Heart right ventricle (tissue), 16 donors: ENCODE measurements around the gene SERPINB12. TPM values are rescaled to one million over a fixed set of nuclear protein-coding genes. Genes with fewer than 3 reads are reported as not detected.

Experiments used
- ATAC-seq, 8 donors: fragments of 200-7000 bp; cut with Tn5 transposase; one replicate each; pipeline ENCODE4 v1.9.1; 2020; ENCODE audit warnings: mild to moderate bottlenecking in 8 of 8, moderate library complexity in 8 of 8, moderate number of reproducible peaks in 1 of 8
- DNase-seq, 2 donors: peaks; one replicate each; pipeline ENCODE4 v3.0.0-alpha.2; 2020
- H3K27ac ChIP-seq, 10 donors: fragments of 200-600 bp; sonication (generic) in 2 of 10; one replicate each; pipeline versions ENCODE4 v1.5.0 to v1.8.0; 2020 to 2022; ENCODE audit warnings: mild to moderate bottlenecking in 3 of 10
- H3K27me3 ChIP-seq, 7 donors: fragments of 200-600 bp; one replicate each; pipeline ENCODE4 v1.8.0; 2021 to 2022; ENCODE audit warnings: mild to moderate bottlenecking in 2 of 7
- H3K36me3 ChIP-seq, 9 donors: fragments of 200-600 bp; sonication (generic) in 1 of 9; one replicate each; pipeline versions ENCODE4 v1.5.0 to v1.8.0; 2020 to 2022; ENCODE audit warnings: mild to moderate bottlenecking in 2 of 9
- H3K4me1 ChIP-seq, 9 donors: fragments of 200-600 bp; sonication (generic) in 1 of 9; one replicate each; pipeline versions ENCODE4 v1.5.0 to v1.8.0; 2020 to 2022; ENCODE audit warnings: mild to moderate bottlenecking in 4 of 9
- H3K4me3 ChIP-seq, 10 donors: fragments of 200-600 bp; sonication (generic) in 2 of 10; one replicate each; pipeline versions ENCODE4 v1.5.0 to v1.8.0; 2020 to 2022; ENCODE audit warnings: mild to moderate bottlenecking in 7 of 10, moderate library complexity in 2 of 10
- H3K9me3 ChIP-seq, 11 donors: fragments of 200-600 bp in 10 of 11; sonication (generic) in 2 of 11; one replicate each; pipeline versions ENCODE4 v1.5.0 to v1.8.0; 2013 to 2022; ENCODE audit warnings: mild to moderate bottlenecking in 2 of 11, control low read depth in 1 of 11, moderate library complexity in 1 of 11
- WGBS, 2 donors: extraction: QIAGEN DNeasy Blood & Tissue Kit; methylation state at CpG; one replicate each; pipeline ENCODE4 v1.1.7; 2013; ENCODE audit warnings: inconsistent platforms in 1 of 2; 5-methylcytosine and 5-hydroxymethylcytosine counted together
- intact Hi-C, 10 donors: fragments of 100-400 bp; cut with DNase I; formaldehyde crosslinking; loops; one replicate each; pipeline versions ENCODE4 v1.11.1 to v1.14.2; 2022
- polyA plus RNA-seq, 2 donors: library from polyadenylated mRNA; stranded (reverse); fragments of 200-250 nt; gene quantifications; one replicate each; pipeline ENCODE4 v1.2.3, GENCODE V29; 2013
- total RNA-seq, 10 donors: library from RNA; stranded (reverse); fragmentation: NEBNext Ultra II Directional in 3 of 10; extraction: Animal tissue kit (Norgen Biotek cat#: 25700) in 3 of 10; gene quantifications; one replicate each; pipeline versions ENCODE4 v1.2.1 to v1.2.4, GENCODE V29; 2021 to 2023
- TF ChIP-seq, protein P1 (sequence below), 9 donors: fragments of 200-600 bp; sonication (generic) in 2 of 9; IDR thresholded peaks; one replicate each; pipeline versions ENCODE4 v1.5.0 to v1.8.0; 2021 to 2022; ENCODE audit warnings: antibody characterized with exemption in 9 of 9, mild to moderate bottlenecking in 5 of 9, moderate library complexity in 1 of 9
- donor health status: Arrhythmogenic right ventricular cardiomyopathy.
- donor health status: ischemic (EF 13 %, LVEDD 7.1; RV severe dilation, severe dysfunction).
- donor health status: healthy with polysubstance abuse.
- donor health status: DM: no; HTN: yes; CAD: no.
- donor health status: DM: no; HTN: no; CAD: no.
- donor health status: ischemic (EF 25% LVEDD 6.9; RV normal size, moderate dysfunction).
- donor health status: ischemic (EF 25% LVEDD 5.7; RV mildly dilated, moderate dysfunction).
- donor health status: healthy.
- donor health status: DM: yes; HTN: yes; CAD: no.
- donor health status: Ischemic cardiomyopathy.
- donor health status: ischemic (EF 35%, LVEDD 5.7; RV mildly dilated, moderate dysfunction).
- donor health status: nonischemic (EF 11% LVEDD 7.7; RV severe dilation, severe dysfunction).
- donor health status: DM: yes; HTN: yes; CAD: no.
- donor health status: PGD.
- donor health status: ischemic (EF 29% LVEDD 5.4; RV normal size, mild dysfunction).
- donor health status: nonischemic (EF 23%, LVEDD 6.1; RV moderate dilation, normal function).

SERPINB12 gene
- total and polyA plus RNA-seq, 12 donors, result not detected

DNA sequence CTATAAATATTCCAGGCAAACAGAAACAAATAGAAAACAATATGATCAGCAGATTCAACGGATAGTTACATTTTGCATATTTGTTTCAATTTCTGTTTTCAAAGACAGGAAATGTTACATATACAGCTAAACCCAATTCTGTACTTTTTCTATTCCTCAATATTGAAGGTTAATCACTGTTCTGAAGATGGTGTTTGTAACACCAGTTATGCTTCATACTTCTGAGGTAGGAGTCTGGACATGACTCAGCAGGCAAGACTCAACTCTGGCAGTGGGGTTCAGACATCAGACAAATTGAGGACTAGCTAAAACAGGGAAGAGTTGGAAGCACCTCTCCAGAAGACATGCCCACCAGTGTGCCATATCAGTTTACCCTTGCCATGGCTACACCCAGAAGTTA is 61.6 kb downstream of the SERPINB12 start:
- no peak for ATAC-seq
- WGBS, 2 donors, result 0% methylated on average over 1 of the region's 1 CpG

DNA sequence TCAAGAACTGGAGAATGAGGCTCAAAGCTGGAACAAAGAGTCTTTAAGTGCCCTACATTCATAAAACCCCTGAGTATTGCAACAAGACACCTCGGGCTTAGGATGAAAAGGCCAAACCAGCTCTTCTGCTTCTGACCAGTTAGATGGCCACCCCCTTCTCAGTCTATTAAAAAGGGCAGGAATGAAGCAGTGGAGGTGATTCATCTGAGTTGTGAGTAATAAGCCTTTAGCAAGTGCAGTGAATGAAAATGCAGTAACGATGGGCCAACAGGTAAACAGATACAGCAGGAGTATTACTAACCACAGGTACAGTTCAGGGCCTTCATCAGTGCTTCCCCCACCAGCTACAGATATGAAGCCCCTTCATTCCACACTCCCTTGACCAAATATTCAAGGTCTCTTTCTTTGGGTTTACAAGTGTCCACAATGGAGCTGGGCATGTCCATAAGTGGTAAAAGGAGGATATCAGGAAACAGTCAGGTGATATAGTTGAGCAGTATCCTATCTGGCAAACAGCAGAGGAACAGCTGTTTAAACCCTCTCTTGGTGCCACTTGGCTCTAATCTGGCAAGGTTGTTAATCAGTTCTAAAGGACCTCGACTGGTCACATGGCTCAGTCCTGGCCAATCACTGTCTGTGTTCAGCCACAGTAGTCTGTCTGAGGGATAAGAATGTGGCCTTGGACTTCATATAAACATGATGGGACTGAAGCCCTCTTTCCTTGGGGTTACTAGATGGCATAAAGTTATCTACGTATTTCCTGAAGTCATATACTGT is 62.8 kb downstream of the SERPINB12 start:
- intact Hi-C loops, result no loop called here
- TF ChIP-seq, protein P1, sequence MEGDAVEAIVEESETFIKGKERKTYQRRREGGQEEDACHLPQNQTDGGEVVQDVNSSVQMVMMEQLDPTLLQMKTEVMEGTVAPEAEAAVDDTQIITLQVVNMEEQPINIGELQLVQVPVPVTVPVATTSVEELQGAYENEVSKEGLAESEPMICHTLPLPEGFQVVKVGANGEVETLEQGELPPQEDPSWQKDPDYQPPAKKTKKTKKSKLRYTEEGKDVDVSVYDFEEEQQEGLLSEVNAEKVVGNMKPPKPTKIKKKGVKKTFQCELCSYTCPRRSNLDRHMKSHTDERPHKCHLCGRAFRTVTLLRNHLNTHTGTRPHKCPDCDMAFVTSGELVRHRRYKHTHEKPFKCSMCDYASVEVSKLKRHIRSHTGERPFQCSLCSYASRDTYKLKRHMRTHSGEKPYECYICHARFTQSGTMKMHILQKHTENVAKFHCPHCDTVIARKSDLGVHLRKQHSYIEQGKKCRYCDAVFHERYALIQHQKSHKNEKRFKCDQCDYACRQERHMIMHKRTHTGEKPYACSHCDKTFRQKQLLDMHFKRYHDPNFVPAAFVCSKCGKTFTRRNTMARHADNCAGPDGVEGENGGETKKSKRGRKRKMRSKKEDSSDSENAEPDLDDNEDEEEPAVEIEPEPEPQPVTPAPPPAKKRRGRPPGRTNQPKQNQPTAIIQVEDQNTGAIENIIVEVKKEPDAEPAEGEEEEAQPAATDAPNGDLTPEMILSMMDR (IDR thresholded peaks at IDR 0.05), result no peak
- no peaks in the 10 kb centered on the region for H3K9me3 ChIP-seq
- no peak overlapping the region for H3K4me3 ChIP-seq
- no peak overlapping the region for H3K27ac ChIP-seq
- ATAC-seq (no peak), DNase-seq (no peak)
- H3K36me3 ChIP-seq, result no peaks in the 10 kb centered on the region
- no peaks in the 10 kb centered on the region for H3K27me3 ChIP-seq
- 74 to 81% methylated on average over 4 of the region's 4 CpGs for whole genome bisulfite sequencing, 2 donors
- no peaks in the 10 kb centered on the region for H3K4me1 ChIP-seq

More for the DNA sequence above, 61.6 kb downstream of the SERPINB12 start:
- H3K9me3 ChIP-seq, result no peaks in the 10 kb centered on the region
- H3K27me3 ChIP-seq, result no peaks in the 10 kb centered on the region
- DNase-seq, result no peak
- TF ChIP-seq, protein P1 (IDR thresholded peaks at IDR 0.05), result no peak
- intact Hi-C loops, result no loop called here
- no peak overlapping the region for H3K27ac ChIP-seq
- H3K4me3 ChIP-seq, result no peak overlapping the region
- no peaks in the 10 kb centered on the region for H3K4me1 ChIP-seq
- H3K36me3 ChIP-seq, result no peaks in the 10 kb centered on the region

DNA sequence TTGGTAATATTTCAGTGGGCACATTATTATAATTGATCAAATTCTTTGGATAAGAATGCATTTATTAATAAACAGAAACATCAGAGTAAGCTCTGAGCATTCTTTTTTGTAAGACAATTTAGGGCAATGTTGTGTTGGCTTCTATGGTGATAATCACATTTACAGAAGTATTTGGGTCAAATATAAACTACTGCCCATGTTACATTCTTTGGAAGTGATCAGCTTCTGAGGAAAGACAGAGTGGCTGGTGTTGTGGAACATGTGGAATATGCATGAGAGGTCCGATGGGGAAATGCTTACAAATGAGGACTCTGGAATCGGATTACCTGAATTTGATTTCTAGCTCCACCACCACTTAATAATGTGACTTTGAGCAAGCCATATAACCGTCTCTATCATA is 64.4 kb downstream of the SERPINB12 start:
- DNase-seq, result no peak

DNA sequence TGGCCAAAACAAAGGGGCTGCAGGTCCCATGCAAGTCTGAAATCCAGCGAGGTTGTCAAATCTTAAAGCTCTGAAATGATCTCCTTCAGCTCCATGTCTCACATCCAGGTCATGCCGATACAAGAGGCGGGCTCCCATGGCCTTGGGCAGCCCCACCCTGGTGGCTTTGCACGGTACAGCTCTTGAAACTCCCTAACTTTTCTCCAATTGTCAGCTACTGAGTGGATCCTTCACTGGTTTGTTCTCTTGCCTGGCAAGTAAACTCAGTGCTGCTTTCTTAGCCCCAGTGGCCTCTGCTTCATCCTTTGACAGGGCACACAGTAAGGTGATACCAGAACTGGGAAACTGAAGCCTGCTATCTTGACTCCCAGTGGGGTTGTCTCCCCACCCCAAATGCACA is 71.3 kb downstream of the SERPINB12 start:
- intact Hi-C loops, result no loop called here
- no peaks in the 10 kb centered on the region for H3K9me3 ChIP-seq
- H3K27ac ChIP-seq, result no peak overlapping the region
- H3K4me1 ChIP-seq, result no peaks in the 10 kb centered on the region
- WGBS, 2 donors, result 81 to 82% methylated on average over 4 of the region's 4 CpGs
- DNase-seq (no peak), ATAC-seq (no peak)
- TF ChIP-seq, protein P1 (IDR thresholded peaks at IDR 0.05), result no peak
- H3K27me3 ChIP-seq, result peaks cover 0 to 4% (median 0%) of the 10 kb centered on the region in 7 donors
- no peak overlapping the region for H3K4me3 ChIP-seq
- no peaks in the 10 kb centered on the region for H3K36me3 ChIP-seq

More for the DNA sequence above, 64.4 kb downstream of the SERPINB12 start:
- Histone ChIP-seq H3K4me3 (no peak overlapping the region), H3K36me3 (no peaks in the 10 kb centered on the region), H3K4me1 (no peaks in the 10 kb centered on the region), H3K27me3 (no peaks in the 10 kb centered on the region), H3K27ac (no peak overlapping the region), H3K9me3 (no peaks in the 10 kb centered on the region)
- no peak for ATAC-seq
- TF ChIP-seq, protein P1 (IDR thresholded peaks at IDR 0.05), result no peak
- intact Hi-C loops, result no loop called here
- 77 to 86% methylated on average over 3 of the region's 3 CpGs for WGBS, 2 donors
